Measurements from ENCODE around the gene NAA38. TPM values are rescaled to one million over a fixed set of nuclear protein-coding genes. Genes with fewer than 3 reads are reported as not detected.

NAA38 gene
- total RNA-seq, 2 experiments from 2014 or later, result 84.2 to 93.0 TPM

GRCh38 chr17:7846765-7847661 lies 10.3 kb downstream of the NAA38 start:
- Mint-ChIP-seq H3K36me3 (ENCODE audit: low read depth) (peaks cover 6% of the 10 kb centered on the region), H3K27me3 (no peaks in the 10 kb centered on the region), H3K9me3 (no peaks in the 10 kb centered on the region), H3K4me3 (no peak overlapping the region), H3K4me1 (peaks cover 34% of the 10 kb centered on the region), H3K27ac (peak overlapping the region; percentile 31)
- CTCF ChIA-PET, result interaction anchor here (1.3 to 2.4 kb wide), 2 partner anchors 10 to 12 kb away, joined by 3 to 19 read pairs; partner anchors contain the start of gene NAA38
- POLR2A ChIA-PET, result no interaction called here
- no peak for DNase-seq

- no peak for DNase-seq
- peak overlapping the region; percentile 25 for H3K27ac Mint-ChIP-seq
- H3K4me3 Mint-ChIP-seq, result no peak overlapping the region
- no peaks in the 10 kb centered on the region for H3K9me3 Mint-ChIP-seq
- peaks cover 29% of the 10 kb centered on the region for H3K4me1 Mint-ChIP-seq
- no peaks in the 10 kb centered on the region for H3K27me3 Mint-ChIP-seq
- H3K36me3 Mint-ChIP-seq (ENCODE audit: low read depth), result peaks cover 6% of the 10 kb centered on the region
- CTCF ChIA-PET, result interaction anchor here (1.3 to 2.4 kb wide), 3 partner anchors 11 kb away, joined by 3 to 19 read pairs (median 9); partner anchors contain the start of genes CYB5D1 and NAA38
- POLR2A ChIA-PET, result no interaction called here
These were observed 11.2 kb downstream of the NAA38 start for GRCh38 chr17:7846063-7846735.

- Mint-ChIP-seq H3K9me3 (no peaks in the 10 kb centered on the region), H3K4me1 (peaks cover 30% of the 10 kb centered on the region), H3K27me3 (no peaks in the 10 kb centered on the region), H3K4me3 (peak overlapping the region; percentile 98), H3K27ac (peak overlapping the region; percentile 97), H3K36me3 (ENCODE audit: low read depth) (peaks cover 6% of the 10 kb centered on the region)
- no peak for DNase-seq
- CTCF ChIA-PET, result interaction anchor here (1.0 to 2.4 kb wide), 10 partner anchors 10 to 144 kb away, joined by 3 to 19 read pairs (median 4); partner anchors contain the start of genes CYB5D1, KDM6B and NAA38
- POLR2A ChIA-PET, result interaction anchor here (1.5 kb wide), 1 partner anchor 10 kb away, joined by 4 read pairs; no protein-coding TSS in a partner anchor
These were observed 11.8 kb downstream of the NAA38 start for GRCh38 chr17:7845359-7846062.

GRCh38 chr17:7844292-7845154 lies 12.8 kb downstream of the NAA38 start:
- H3K27me3 Mint-ChIP-seq, result no peaks in the 10 kb centered on the region
- H3K27ac Mint-ChIP-seq, result peak overlapping the region; percentile 97
- peak; percentile 91 for DNase-seq
- no peaks in the 10 kb centered on the region for H3K9me3 Mint-ChIP-seq
- POLR2A ChIA-PET, result interaction anchor here (1.5 kb wide), 1 partner anchor 9 kb away, joined by 4 read pairs; no protein-coding TSS in a partner anchor
- CTCF ChIA-PET, result interaction anchor here (0.6 to 2.4 kb wide), 13 partner anchors 9 to 211 kb away, joined by 3 to 19 read pairs (median 3); partner anchors contain the start of genes CYB5D1, KDM6B and NAA38
- peaks cover 4% of the 10 kb centered on the region for H3K36me3 Mint-ChIP-seq (ENCODE audit: low read depth)
- peaks cover 34% of the 10 kb centered on the region for H3K4me1 Mint-ChIP-seq
- H3K4me3 Mint-ChIP-seq, result peak overlapping the region; percentile 98

GRCh38 chr17:7843536-7844291 lies 13.6 kb downstream of the NAA38 start:
- peak; percentile 87 for DNase-seq
- Mint-ChIP-seq H3K4me1 (peaks cover 42% of the 10 kb centered on the region), H3K36me3 (ENCODE audit: low read depth) (peaks cover 4% of the 10 kb centered on the region), H3K27me3 (no peaks in the 10 kb centered on the region), H3K4me3 (peak overlapping the region; percentile 98), H3K9me3 (no peaks in the 10 kb centered on the region), H3K27ac (peak overlapping the region; percentile 97)
- CTCF ChIA-PET, result interaction anchor here (1.3 to 3.4 kb wide), 4 partner anchors 7 to 59 kb away, joined by 3 to 12 read pairs (median 4); partner anchors contain the start of gene KDM6B
- POLR2A ChIA-PET, result no interaction called here

- peaks cover 47% of the 10 kb centered on the region for H3K4me1 Mint-ChIP-seq
- no peak for DNase-seq
- no peaks in the 10 kb centered on the region for H3K27me3 Mint-ChIP-seq
- H3K27ac Mint-ChIP-seq, result peak overlapping the region; percentile 97
- no peaks in the 10 kb centered on the region for H3K9me3 Mint-ChIP-seq
- POLR2A ChIA-PET, result no interaction called here
- peak overlapping the region; percentile 98 for H3K4me3 Mint-ChIP-seq
- peaks cover 4% of the 10 kb centered on the region for H3K36me3 Mint-ChIP-seq (ENCODE audit: low read depth)
- CTCF ChIA-PET, result interaction anchor here (1.3 to 3.4 kb wide), 3 partner anchors 8 to 10 kb away, joined by 3 to 12 read pairs (median 6); partner anchors contain the start of gene KDM6B
These were observed 14.2 kb downstream of the NAA38 start for GRCh38 chr17:7843257-7843535.

- Mint-ChIP-seq H3K27ac (peak overlapping the region; percentile 97), H3K4me3 (peak overlapping the region; percentile 98), H3K9me3 (no peaks in the 10 kb centered on the region), H3K27me3 (no peaks in the 10 kb centered on the region), H3K4me1 (peaks cover 50% of the 10 kb centered on the region), H3K36me3 (ENCODE audit: low read depth) (peaks cover 4% of the 10 kb centered on the region)
- ChIA-PET CTCF (interaction anchor here (1.3 to 3.4 kb wide), 3 partner anchors 8 to 9 kb away, joined by 3 to 12 read pairs (median 6); partner anchors contain the start of gene KDM6B), POLR2A (no interaction called here)
- peak; percentile 84 for DNase-seq
These were observed 14.7 kb downstream of the NAA38 start for GRCh38 chr17:7842380-7843256.

GRCh38 chr17:7841915-7842379 lies 15.4 kb downstream of the NAA38 start:
- Mint-ChIP-seq H3K4me1 (peaks cover 56% of the 10 kb centered on the region), H3K36me3 (ENCODE audit: low read depth) (peaks cover 4% of the 10 kb centered on the region), H3K27me3 (no peaks in the 10 kb centered on the region), H3K4me3 (peak overlapping the region; percentile 98), H3K27ac (peak overlapping the region; percentile 97), H3K9me3 (no peaks in the 10 kb centered on the region)
- ChIA-PET POLR2A (no interaction called here), CTCF (interaction anchor here (3.4 kb wide), 1 partner anchor 9 kb away, joined by 12 read pairs; no protein-coding TSS in a partner anchor)
- peak; percentile 85 for DNase-seq

- peak overlapping the region; percentile 98 for H3K4me3 Mint-ChIP-seq
- H3K9me3 Mint-ChIP-seq, result no peaks in the 10 kb centered on the region
- CTCF ChIA-PET, result interaction anchor here (0.6 to 3.4 kb wide), 4 partner anchors 10 to 74 kb away, joined by 3 to 12 read pairs (median 4); partner anchors contain the start of gene NAA38
- H3K36me3 Mint-ChIP-seq (ENCODE audit: low read depth), result peaks cover 4% of the 10 kb centered on the region
- POLR2A ChIA-PET, result no interaction called here
- H3K4me1 Mint-ChIP-seq, result peaks cover 60% of the 10 kb centered on the region
- DNase-seq, result peak; percentile 68
- no peaks in the 10 kb centered on the region for H3K27me3 Mint-ChIP-seq
- H3K27ac Mint-ChIP-seq, result peak overlapping the region; percentile 84
These were observed 15.9 kb downstream of the NAA38 start for GRCh38 chr17:7841396-7841914.

- Mint-ChIP-seq H3K9me3 (no peaks in the 10 kb centered on the region), H3K27me3 (no peaks in the 10 kb centered on the region), H3K4me3 (peak overlapping the region; percentile 76), H3K36me3 (ENCODE audit: low read depth) (peaks cover 4% of the 10 kb centered on the region), H3K27ac (no peak overlapping the region), H3K4me1 (peaks cover 65% of the 10 kb centered on the region)
- POLR2A ChIA-PET, result no interaction called here
- no peak for DNase-seq
- CTCF ChIA-PET, result interaction anchor here (0.6 to 3.4 kb wide), 8 partner anchors 10 to 469 kb away, joined by 3 to 12 read pairs (median 4); partner anchors contain the start of gene NAA38
These were observed 16.5 kb downstream of the NAA38 start for GRCh38 chr17:7840875-7841274.
